Measurements from ENCODE around the gene NTN4. TPM values are rescaled to one million over a fixed set of nuclear protein-coding genes. Genes with fewer than 3 reads are reported as not detected.
"Not testable (repeated sequence)": the region's sequence is repeated elsewhere in the genome, so short reads cannot be mapped to it uniquely, and the experiment has no call there.

Gene NTN4
- polyA plus RNA-seq, 3 donors = 10.2 to 12.9 (median 11.1) TPM

DNA sequence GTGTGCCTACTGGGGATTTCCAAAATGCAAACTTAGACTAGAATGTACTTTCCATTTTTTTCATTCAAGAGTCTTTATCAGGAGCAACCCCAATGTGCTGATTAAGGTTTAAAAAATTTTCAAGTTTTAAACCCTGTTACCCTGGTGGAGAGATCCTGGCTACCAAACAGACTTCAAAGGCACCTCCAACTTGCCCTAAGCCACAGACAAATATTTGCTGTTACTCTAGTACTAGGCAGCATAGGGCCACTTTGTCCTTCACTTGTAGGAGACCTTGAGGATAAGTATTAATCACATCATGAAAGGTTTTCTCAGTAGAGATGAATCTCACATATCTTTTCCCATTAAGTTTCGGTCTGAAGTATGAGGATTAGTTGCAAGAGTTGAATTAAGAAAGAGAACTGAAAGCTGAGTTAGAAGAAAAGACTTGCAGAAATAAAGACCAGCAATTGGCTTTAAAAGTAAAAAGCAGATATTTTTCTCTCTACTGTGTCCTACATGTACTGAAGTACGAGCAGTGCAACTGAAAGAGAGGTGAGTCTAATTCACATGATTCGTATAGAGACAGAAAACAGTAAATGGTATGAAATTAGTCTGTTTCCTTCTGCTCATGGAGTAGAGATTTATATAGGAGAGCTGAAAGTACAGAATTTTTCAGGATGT is 28.3 kb downstream of the NTN4 start:
- no peak overlapping the region for H3K27ac ChIP-seq (ENCODE audit: low read depth, low read length)
- WGBS, 3 donors = 40 to 87% (median 81%) methylated on average over 3 of the region's 3 CpGs

DNA sequence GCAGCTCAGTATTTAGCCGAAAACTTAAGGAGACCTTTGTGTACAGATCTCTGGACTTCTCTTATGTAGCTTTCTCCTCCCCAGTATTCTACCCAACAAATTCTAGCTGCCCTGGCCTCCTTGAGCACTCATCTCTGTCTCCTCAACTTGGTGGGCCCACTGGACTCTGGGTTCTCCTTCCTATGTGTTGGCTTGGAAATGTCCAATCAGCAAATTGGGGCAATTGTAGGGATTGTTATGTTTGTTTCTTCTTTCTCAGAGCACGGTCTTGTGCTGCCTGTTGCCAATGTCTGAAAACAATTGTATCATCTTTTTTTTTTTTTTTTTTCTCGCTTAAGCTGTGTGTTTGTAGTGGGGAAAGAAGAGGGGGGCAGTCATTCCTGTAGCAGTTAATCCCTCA is 30.2 kb downstream of the NTN4 start:
- H3K27ac ChIP-seq (ENCODE audit: low read depth, low read length) = no peak overlapping the region
- WGBS, 3 donors = 85 to 90% (median 89%) methylated on average over 3 of the region's 3 CpGs

DNA sequence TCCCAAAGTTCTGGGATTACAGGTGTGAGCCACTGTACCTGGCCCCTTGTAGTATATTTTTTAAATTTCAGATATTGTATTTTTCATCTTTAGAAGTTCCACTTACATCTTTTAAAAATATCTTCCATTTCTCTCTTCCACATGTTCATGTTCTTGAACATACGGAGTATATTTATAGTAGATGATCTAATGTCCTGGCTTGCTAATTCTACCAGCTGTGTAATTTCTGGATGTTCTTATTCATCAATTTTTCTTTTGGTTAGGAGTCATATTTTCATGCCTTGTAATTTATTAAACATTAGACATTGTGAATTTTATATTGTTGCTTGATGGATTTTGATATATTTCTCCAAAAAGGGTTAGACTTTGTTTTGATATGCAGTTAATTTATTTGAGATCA is 30.8 kb downstream of the NTN4 start:
- no peak overlapping the region for H3K27ac ChIP-seq (ENCODE audit: low read depth, low read length)
- WGBS, 3 donors = 0 to 40% (median 2%) methylated on average over 1 of the region's 1 CpG

DNA sequence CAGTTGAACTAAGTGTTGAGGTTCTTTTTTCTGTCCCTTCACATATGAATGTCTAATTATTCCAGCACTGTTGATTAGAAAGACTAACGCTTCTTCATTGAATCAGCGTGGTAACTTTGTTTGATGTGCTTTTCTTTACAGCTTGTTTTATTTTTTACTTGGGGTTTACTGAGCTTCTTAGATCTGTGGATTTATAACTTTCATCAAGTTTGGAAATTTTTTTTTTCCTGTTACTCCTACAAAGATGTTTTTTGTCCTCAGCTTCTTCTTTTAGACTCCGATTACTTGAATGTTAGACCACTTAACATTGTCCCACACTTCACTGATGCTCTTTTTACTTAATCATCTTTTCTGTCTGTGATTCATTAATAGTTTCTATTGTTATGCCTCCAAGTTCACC is 31.5 kb downstream of the NTN4 start:
- WGBS, 3 donors = 96 to 99% (median 98%) methylated on average over 3 of the region's 3 CpGs
- H3K27ac ChIP-seq (ENCODE audit: low read depth, low read length) = no peak overlapping the region

DNA sequence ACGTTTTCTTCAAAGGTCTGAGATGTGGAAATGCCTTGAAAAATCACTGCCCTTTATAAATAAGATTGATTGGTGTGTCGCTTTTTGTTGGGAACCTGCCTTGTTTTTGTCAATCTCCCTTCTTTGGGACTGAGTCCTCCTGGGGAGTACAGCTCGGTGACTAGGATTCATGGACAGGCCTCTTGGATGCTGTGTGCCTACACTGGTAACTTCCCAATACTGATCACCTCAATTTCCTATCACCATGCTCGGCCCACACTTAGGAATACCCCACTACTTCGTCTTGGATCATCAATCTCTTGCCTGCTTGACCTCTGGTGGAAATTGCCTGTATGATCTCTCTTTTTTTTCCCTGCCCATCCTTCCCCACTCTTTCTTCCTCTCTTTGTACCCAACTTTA is 34.2 kb downstream of the NTN4 start:
- H3K27ac ChIP-seq (ENCODE audit: low read depth, low read length) = no peak overlapping the region
- 70 to 74% (median 72%) methylated on average over 5 of the region's 5 CpGs for WGBS, 3 donors

DNA sequence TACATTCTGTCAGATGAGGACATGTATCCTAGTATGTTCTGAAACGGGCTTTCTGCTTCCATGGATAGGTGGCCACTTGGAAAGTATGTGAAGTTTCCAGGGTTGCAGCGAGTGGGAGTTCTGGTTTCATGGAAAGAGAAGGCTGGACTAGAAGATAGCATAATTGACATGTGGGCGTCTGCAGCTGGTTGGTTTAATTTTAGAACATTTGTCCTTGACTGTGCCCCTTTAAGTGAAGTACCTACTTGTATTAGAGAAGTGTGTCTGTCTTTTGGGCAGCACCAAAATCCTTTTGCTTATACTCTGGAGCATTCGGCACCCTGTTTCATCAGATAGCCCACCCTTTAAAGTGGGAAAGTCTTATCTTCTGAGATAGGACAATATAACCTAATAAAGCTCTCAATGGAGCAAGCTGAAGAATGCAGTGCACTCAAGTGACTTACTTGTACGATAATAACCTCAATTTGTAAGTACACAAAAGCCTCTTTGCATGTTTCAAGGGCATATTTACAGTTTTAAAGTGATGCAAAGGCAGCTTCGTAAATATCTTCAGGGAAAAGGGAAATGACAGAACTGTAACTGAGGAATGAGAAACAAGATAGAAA is 35.2 kb downstream of the NTN4 start:
- no peak overlapping the region for H3K27ac ChIP-seq (ENCODE audit: low read depth, low read length)
- 34 to 73% (median 70%) methylated on average over 6 of the region's 6 CpGs for WGBS, 3 donors

DNA sequence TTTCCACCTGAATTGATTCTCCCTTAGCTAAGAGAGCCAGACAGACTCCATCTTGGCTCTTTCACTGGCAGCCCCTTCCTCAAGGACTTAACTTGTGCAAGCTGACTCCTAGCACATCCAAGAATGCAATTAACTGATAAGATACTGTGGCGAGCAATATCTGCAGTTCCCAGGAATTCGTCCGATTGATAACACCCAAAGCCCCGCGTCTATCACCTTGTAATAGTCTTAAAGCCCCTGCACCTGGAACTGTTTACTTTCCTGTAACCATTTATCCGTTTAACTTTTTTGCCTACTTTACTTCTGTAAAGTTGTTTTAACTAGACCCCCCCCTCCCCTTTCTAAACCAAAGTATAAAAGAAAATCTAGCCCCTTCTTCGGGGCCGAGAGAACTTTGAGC is 44.5 kb downstream of the NTN4 start:
- not testable (repeated sequence) for H3K27ac ChIP-seq (ENCODE audit: low read depth, low read length)
- 61 to 85% (median 65%) methylated on average over 6 to 8 of the region's 8 CpGs for WGBS, 3 donors

DNA sequence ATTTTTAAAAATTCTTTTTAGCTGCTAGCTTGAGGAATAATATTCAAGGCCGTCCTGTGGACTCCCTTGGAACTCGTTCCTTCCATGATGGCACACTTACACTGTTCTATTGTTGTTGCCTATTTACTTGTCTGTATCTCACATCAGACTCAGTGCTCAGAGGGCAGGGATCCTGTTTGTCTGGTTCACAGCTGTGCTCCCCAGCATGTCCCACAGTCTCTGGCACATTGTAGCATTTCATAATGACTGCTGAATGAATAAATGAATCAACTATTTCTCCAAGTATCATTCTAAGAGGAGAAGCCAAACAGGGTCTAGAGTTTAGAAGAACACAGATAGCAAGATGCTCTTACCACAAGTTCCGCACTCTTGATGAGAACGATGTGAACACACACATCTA is 48.0 kb downstream of the NTN4 start:
- WGBS, 3 donors = 59 to 88% (median 66%) methylated on average over 4 of the region's 4 CpGs
- H3K27ac ChIP-seq (ENCODE audit: low read depth, low read length) = no peak overlapping the region

DNA sequence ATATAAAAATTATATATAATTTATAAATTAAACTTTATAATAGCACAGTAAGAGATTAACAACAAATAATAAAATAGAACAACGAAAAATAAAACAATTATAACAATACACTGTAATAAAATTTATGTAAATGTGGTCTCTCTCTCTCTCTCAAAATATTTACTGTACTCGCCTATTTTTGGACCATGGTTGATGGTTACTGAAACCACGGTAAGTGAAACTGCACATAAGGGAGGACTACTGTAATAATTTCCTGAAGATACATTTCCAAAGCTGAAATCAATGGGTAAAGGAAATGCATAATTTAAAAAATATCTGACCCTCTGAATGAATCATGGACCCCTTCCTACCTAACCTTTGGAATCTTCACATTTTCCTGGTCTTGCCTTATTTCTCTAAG is 48.9 kb downstream of the NTN4 start:
- H3K27ac ChIP-seq (ENCODE audit: low read depth, low read length) = no peak overlapping the region
- WGBS, 3 donors = 50 to 82% (median 80%) methylated on average over 3 of the region's 3 CpGs

DNA sequence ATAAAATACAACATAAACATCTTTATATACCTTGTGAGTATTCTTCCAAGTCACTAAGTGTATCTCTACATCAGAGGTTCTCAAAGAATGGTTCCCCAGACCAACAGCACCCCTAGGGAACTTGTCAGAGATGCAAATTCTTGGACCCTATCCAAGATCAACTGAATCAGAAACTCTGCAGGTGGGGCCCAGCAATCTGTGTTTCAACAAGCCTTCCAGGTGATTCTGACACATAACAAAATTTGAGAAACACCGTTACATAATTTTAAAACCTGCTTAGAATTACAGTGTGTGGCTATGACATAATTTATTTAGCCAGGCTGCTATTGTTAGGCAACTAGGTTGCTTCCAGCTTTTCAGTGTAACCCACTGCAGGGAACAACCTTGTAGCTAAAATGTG is 49.8 kb downstream of the NTN4 start:
- 45 to 84% (median 71%) methylated on average over 1 of the region's 1 CpG for WGBS, 3 donors
- H3K27ac ChIP-seq (ENCODE audit: low read depth, low read length) = no peak overlapping the region

DNA sequence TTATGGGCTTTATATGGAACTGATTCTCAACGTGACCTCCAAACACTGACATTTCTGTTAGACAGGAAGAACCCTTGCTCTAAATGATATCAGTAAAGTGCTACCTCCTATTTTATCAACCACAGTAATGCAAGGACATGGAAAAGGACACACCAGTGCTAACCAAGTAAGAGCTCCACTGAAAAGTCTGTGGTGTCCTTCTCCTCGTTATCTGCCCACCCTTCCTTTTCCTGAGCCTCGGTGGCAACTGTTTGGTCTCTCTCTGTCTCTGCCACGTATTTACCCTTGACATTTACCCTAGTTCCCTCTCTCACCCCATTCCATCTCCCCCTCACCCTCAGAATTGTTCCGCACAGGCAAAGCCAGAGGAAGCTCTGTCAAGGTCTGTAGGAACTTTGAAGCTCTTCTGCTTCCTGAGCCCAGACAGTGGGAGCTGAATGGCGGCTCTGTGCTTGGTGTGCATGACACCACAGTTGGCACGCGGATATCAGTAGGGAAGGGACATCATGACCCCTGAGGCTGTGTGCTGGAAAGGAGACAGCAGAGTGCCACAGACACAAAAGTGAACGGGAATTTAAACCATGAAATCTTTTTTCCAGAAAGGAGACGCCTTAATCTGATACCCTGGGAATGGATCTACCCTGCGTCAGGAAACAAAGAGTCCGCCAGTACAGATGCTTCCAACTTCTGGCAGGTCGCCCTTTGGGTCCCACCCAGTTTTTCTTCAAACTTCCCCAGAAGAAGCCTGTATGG is 50.8 kb downstream of the NTN4 start:
- 40 to 69% (median 61%) methylated on average over 13 of the region's 13 CpGs for WGBS, 3 donors
- H3K27ac ChIP-seq (ENCODE audit: low read depth, low read length) = no peak overlapping the region

DNA sequence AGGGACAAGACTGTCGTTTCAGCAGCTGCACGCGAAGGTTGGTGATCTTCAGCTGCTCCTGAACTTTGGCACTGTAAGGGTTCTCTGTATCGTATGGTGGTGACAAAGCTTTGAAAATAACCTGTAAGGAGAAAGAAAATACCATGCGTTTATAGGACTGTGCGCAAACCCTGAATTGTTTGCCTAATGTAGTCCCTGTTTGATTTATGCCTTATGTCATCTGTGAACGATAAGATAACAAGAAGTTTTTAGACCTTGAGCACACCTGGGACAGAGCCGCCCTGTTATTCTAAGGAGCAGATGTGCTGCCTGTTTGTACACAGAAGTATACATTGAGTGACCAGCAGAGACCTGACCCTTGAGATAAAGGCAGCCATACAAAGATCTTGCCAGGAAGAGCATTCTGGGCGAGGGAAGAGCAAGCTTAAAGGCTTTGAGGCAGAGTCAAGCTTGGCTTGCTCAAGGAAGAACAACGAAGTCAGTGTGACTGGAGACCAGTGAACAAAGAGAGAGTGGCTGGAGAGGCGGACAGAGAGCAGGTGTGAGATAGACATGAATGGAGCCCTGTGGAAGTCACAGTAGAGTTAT is 52.4 kb downstream of the NTN4 start:
- 25 to 87% (median 81%) methylated on average over 11 of the region's 11 CpGs for WGBS, 3 donors
- no peak overlapping the region for H3K27ac ChIP-seq (ENCODE audit: low read depth, low read length)

DNA sequence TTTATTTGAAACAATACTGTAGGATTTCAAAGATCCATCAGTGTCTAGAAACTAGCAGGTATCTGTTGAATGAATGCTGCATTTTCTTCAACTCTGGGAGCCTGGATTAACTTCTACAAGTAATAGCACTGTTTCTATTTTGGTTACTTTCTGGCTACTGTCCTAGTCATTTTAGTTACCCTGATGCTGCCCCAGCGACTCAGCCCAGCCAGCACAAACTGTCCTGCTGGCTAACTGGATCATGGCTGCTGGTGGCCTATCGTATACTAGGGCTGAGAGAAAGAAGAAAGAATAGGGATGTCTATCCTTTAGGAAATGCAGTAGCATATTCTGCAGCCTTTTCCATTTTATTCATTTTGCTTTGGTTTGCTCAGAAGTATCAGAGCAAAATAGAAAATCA is 53.9 kb downstream of the NTN4 start:
- H3K27ac ChIP-seq (ENCODE audit: low read depth, low read length) = no peak overlapping the region
- 39 to 76% (median 72%) methylated on average over 2 of the region's 2 CpGs for WGBS, 3 donors

DNA sequence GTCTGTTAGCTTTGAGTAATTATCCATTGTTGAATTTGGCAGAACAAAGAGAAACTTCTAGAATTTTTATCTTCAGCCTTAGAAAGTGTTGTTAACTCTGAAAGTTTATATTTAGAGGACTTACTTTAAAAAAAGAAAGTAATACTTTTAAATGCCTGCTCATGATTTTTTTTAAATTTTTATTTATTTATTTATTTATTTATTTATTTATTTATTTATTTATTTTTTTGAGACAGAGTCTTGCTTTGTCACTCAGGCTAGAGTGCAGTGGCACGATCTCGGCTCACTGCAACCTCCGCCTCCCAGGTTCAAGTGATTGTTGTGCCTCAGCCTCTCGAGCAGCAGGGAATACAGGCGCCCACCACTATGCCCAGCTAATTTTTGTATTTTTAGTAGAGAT is 54.8 kb downstream of the NTN4 start:
- 64 to 91% (median 89%) methylated on average over 5 of the region's 5 CpGs for WGBS, 3 donors
- H3K27ac ChIP-seq (ENCODE audit: low read depth, low read length) = not testable (repeated sequence)

DNA sequence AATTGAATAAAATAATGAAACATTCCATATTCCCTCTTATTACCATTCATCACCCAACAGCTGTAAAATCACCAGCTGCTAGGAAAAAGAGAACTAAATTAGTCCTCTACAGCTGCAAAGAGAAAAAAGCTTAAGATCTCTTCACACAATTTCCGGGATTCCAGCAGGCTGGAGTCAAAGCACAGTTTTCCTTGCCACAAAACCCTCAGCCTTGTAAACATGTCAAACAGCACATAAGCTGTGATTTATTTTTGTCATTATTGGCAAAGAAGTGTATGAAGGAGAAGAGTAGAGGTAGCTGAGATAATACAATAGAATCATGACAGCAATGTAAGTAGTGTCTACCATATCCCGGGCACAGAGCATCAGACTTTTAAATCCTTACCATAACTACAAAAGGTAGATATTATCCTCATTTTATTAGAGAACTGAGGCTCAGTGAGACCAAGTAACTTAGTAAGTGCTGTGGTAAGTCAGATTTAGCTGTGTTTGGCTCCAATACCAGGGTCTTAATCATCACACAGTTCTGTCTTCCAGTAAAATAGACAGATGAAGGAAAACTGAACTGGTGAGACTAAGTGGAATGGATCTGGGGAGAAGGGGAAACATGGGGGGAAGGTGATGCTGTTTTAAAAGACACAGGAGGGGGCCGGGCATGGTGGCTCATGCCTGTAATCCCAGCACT is 57.3 kb downstream of the NTN4 start:
- 64 to 68% (median 68%) methylated on average over 3 of the region's 3 CpGs for WGBS, 3 donors
- no peak overlapping the region for H3K27ac ChIP-seq (ENCODE audit: low read depth, low read length)

DNA sequence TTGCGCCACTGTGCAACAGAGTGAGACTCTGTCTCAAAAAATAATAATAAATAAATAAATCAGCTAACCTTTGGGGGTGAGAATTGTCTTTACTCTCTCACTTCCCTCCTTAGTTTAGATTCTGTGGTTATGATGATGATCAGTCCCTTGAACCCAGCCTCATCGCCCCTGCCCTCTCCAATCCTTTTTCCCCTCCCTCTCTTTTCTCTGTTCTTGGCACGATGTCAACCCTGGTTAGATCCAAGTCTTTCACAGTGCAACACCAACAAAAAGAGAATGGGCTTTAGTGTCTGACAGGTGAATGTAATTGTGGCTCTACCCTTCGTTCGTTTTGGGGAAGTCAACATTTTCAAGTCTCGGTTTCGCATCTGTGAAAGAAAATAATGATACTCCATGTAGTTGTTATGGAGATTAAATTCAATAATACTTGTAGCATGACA is 59.0 kb downstream of the NTN4 start:
- H3K27ac ChIP-seq (ENCODE audit: low read depth, low read length) = no peak overlapping the region
- 84 to 92% (median 89%) methylated on average over 7 of the region's 7 CpGs for WGBS, 3 donors

DNA sequence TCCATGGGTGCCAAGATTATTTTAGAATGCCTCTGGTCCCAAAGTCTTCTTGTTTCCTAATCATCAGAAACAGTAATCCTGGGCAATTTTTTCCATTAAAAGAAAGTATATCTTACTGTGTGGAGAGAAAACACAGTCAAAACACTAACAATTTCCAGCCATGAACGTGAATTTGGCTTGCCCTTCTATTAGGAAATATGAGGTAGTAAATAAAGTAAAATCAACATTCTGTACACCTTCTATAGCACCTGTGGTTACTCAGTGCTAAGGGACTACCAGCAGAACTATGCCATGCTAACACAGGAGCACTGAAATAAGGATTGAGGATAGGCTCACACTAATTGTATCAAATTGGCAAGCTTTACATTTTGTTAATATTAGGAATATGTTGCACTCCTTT is 60.1 kb downstream of the NTN4 start:
- WGBS, 3 donors = 43 to 69% (median 62%) methylated on average over 1 of the region's 1 CpG
- no peak overlapping the region for H3K27ac ChIP-seq (ENCODE audit: low read depth, low read length)

DNA sequence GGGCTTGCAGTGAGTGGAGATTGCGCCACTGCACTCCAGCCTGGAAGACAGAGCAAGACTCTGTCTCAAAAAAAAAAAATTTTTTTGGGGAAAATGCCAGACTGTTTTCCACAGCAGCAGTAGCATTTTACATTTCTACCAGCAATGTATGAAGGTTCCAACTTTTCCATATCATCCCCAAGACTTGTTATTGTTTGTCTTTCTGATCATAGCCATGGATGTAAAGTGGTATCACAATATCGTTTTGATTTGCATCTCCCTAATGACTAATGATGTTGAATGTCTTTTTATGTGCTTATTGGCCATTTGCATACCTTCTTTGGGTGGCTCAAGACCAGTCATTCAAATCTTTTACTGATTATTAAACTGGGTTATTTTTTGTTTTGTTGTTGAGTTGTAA is 63.7 kb downstream of the NTN4 start:
- WGBS, 3 donors = 90 to 97% (median 93%) methylated on average over 2 of the region's 2 CpGs
- no peak overlapping the region for H3K27ac ChIP-seq (ENCODE audit: low read depth, low read length)

DNA sequence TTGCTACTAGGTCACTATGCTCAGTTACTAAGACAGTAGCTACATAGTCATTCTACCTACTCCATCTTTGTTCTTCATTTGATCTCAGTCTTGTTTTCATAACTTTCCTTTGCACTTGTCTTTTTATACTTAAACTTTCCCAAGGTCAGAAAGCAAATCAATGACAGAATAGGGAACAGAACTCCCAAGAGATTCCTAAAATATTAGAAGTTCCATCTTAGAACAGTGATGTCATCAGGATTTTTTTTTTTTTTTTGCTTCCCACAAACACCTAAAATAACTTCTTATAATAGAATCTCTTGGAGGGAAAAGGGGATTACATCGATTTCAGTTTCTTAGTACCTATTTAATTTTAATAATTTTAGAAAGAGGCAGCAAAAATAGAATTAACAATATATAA is 65.8 kb downstream of the NTN4 start:
- 81 to 86% (median 83%) methylated on average over 1 of the region's 1 CpG for WGBS, 3 donors

More for the DNA sequence above, 65.8 kb downstream of the NTN4 start:
- no peak overlapping the region for H3K27ac ChIP-seq (ENCODE audit: low read depth, low read length)

Data from adipose tissue (tissue), 3 donors.